Osteoblast (primary cell): ENCODE results near the gene THSD8. TPM values are rescaled to one million over a fixed set of nuclear protein-coding genes. Genes with fewer than 3 reads are reported as not detected.
A peak's percentile ranks its signal among the peaks of the same experiment; 100 is the strongest.
"Not testable (repeated sequence)": the region's sequence is repeated elsewhere in the genome, so short reads cannot be mapped to it uniquely, and the experiment has no call there.

Source experiments
- DNase-seq: peaks from one replicate; pipeline ENCODE4 v3.0.0; 2011; ENCODE audit warnings: low spot score, mixed read lengths; ENCODE audit not compliant: insufficient read length; ENCODE audit errors: missing footprints
- H2AFZ ChIP-seq: 2 replicates; pipeline ENCODE4 v1.6.0; 2011; ENCODE audit warnings: mild to moderate bottlenecking, low read length
- H3K27ac ChIP-seq: 2 replicates; pipeline ENCODE4 v1.5.1; 2011; ENCODE audit warnings: mild to moderate bottlenecking, low read depth, low read length, moderate library complexity
- H3K27me3 ChIP-seq: 2 replicates; pipeline ENCODE4 v1.6.0; 2012; ENCODE audit warnings: mild to moderate bottlenecking, control low read depth, inconsistent platforms, low read length, moderate library complexity; ENCODE audit not compliant: insufficient read depth
- H3K36me3 ChIP-seq: 2 replicates; pipeline ENCODE4 v1.5.1; 2011; ENCODE audit warnings: mild to moderate bottlenecking, low read length, control low read depth, moderate library complexity; ENCODE audit not compliant: insufficient read depth
- H3K4me1 ChIP-seq: 2 replicates; pipeline ENCODE4 v1.5.1; 2011; ENCODE audit warnings: mild to moderate bottlenecking, low read length, control low read depth, moderate library complexity; ENCODE audit not compliant: insufficient read depth
- H3K4me2 ChIP-seq: 2 replicates; pipeline ENCODE4 v1.6.0; 2011; ENCODE audit warnings: mild to moderate bottlenecking, low read length; ENCODE audit not compliant: insufficient read depth
- H3K4me3 ChIP-seq: fragments of 200-600 bp; sonication (generic); 3 replicates; pipeline ENCODE4 v1.5.1; 2012; ENCODE audit warnings: mild to moderate bottlenecking, low read length, inconsistent platforms; ENCODE audit not compliant: insufficient read depth
- H3K79me2 ChIP-seq: 2 replicates; pipeline ENCODE4 v1.6.0; 2012; ENCODE audit warnings: mild to moderate bottlenecking, low read length, control low read depth, inconsistent platforms; ENCODE audit not compliant: insufficient read depth
- H3K9me3 ChIP-seq: 2 replicates; pipeline ENCODE4 v1.5.1; 2011; ENCODE audit warnings: low read depth, low read length, control low read depth
- H4K20me1 ChIP-seq: 2 replicates; pipeline ENCODE4 v1.6.0; 2012; ENCODE audit warnings: mild to moderate bottlenecking, low read length, control low read depth; ENCODE audit not compliant: insufficient read depth
- CTCF ChIP-seq: IDR thresholded peaks from 2 replicates; pipeline ENCODE4 v1.5.1; 2011; ENCODE audit warnings: mild to moderate bottlenecking, low read depth, low read length, moderate library complexity; ENCODE audit errors: extremely low read depth
- total RNA-seq: library from RNA; depleted of rRNA; stranded (reverse); fragments of >200 nt; gene quantifications from 2 replicates; pipeline ENCODE4 v1.2.3, GENCODE V29; 2012

The THSD8 gene
- total RNA-seq, 1 donor = not detected

GRCh38 chr19:12841094-12841493 is 39.2 kb downstream of the THSD8 start:
- Histone ChIP-seq H3K4me1 (no peaks in the 10 kb centered on the region), H3K27ac (no peak overlapping the region), H3K36me3 (no peaks in the 10 kb centered on the region), H3K4me3 (peak overlapping the region; percentile 60), H3K27me3 (peaks cover 53% of the 10 kb centered on the region), H2AFZ (peak overlapping the region; percentile 68), H3K9me3 (no peaks in the 10 kb centered on the region), H3K79me2 (no peaks in the 10 kb centered on the region), H4K20me1 (no peaks in the 10 kb centered on the region), H3K4me2 (peak overlapping the region; percentile 56)
- peak; percentile 77 for DNase-seq
- TF ChIP-seq CTCF = no peak

- Histone ChIP-seq H3K4me2 (no peak overlapping the region), H3K27me3 (peaks cover 43% of the 10 kb centered on the region), H3K79me2 (no peaks in the 10 kb centered on the region), H2AFZ (no peak overlapping the region), H3K27ac (no peak overlapping the region), H3K4me1 (peaks cover 3% of the 10 kb centered on the region), H3K4me3 (no peak overlapping the region), H3K36me3 (no peaks in the 10 kb centered on the region), H4K20me1 (no peaks in the 10 kb centered on the region), H3K9me3 (no peaks in the 10 kb centered on the region)
- no peak for DNase-seq
- TF ChIP-seq CTCF = no peak
Measured at GRCh38 chr19:12842511-12842910, 40.6 kb downstream of the THSD8 start.

GRCh38 chr19:12843328-12843727 is 41.5 kb downstream of the THSD8 start:
- no peak for TF ChIP-seq CTCF
- no peak for DNase-seq
- no peaks in the 10 kb centered on the region for H3K79me2 ChIP-seq
- H4K20me1 ChIP-seq = no peaks in the 10 kb centered on the region
- H3K36me3 ChIP-seq = no peaks in the 10 kb centered on the region
- H3K27ac ChIP-seq = no peak overlapping the region
- H3K4me3 ChIP-seq = no peak overlapping the region
- peaks cover 4% of the 10 kb centered on the region for H3K4me1 ChIP-seq
- no peaks in the 10 kb centered on the region for H3K9me3 ChIP-seq
- H3K27me3 ChIP-seq = peaks cover 36% of the 10 kb centered on the region
- H3K4me2 ChIP-seq = no peak overlapping the region
- H2AFZ ChIP-seq = no peak overlapping the region

- TF ChIP-seq CTCF = no peak
- Histone ChIP-seq H3K9me3 (no peaks in the 10 kb centered on the region), H4K20me1 (no peaks in the 10 kb centered on the region), H3K4me1 (peaks cover 4% of the 10 kb centered on the region), H2AFZ (no peak overlapping the region), H3K79me2 (no peaks in the 10 kb centered on the region), H3K4me2 (no peak overlapping the region), H3K36me3 (no peaks in the 10 kb centered on the region), H3K4me3 (no peak overlapping the region), H3K27me3 (peaks cover 28% of the 10 kb centered on the region), H3K27ac (no peak overlapping the region)
- peak; percentile 85 for DNase-seq
Measured at GRCh38 chr19:12843999-12844732, 42.3 kb downstream of the THSD8 start.

GRCh38 chr19:12846613-12847012 is 44.7 kb downstream of the THSD8 start:
- not testable (repeated sequence) for H4K20me1 ChIP-seq, H3K27ac ChIP-seq, H3K4me3 ChIP-seq, H3K4me2 ChIP-seq, H3K36me3 ChIP-seq, H3K4me1 ChIP-seq, DNase-seq, H2AFZ ChIP-seq, H3K27me3 ChIP-seq, H3K79me2 ChIP-seq, H3K9me3 ChIP-seq
